ENCODE data around the gene AFF3.

The AFF3 gene

DNA sequence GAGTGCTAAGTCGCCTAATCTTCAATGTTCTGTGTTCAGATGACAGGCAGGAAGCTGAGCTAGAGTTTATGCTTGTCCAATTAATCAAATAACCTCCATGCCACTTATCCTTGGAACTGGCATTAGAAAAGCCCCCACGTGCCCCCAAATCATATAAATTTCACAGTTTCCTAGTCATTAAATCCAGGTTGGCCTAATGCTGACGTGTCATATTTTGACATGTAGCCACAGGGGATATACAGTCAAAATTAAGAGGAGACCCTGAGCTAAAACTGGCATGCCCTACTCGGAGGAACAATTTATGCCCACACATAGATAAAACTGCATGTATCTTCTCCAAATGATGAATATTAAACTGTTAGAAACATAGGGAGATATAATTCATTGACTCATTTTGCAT lies 101.0 kb downstream of the AFF3 start:
- DNase-seq, result no peak

DNA sequence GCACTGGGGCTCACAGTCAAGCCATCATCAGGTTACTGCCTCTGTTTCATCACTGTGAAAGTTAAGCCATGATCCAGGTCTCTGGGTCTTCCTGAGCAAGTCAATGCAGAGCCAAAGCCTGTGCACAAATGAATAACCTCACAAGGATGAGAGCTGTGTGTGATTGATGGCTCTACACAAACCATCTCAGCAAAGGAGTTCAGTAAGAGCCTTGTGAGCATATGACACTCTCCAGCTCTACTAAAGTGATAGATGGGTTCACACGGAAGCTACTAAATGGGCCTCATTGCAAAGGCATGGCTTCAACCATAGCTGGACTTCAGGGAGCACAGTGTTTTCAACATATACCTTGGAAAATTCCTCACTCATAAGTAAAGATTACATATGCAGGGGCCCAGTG lies 101.5 kb downstream of the AFF3 start:
- DNase-seq, result no peak

DNA sequence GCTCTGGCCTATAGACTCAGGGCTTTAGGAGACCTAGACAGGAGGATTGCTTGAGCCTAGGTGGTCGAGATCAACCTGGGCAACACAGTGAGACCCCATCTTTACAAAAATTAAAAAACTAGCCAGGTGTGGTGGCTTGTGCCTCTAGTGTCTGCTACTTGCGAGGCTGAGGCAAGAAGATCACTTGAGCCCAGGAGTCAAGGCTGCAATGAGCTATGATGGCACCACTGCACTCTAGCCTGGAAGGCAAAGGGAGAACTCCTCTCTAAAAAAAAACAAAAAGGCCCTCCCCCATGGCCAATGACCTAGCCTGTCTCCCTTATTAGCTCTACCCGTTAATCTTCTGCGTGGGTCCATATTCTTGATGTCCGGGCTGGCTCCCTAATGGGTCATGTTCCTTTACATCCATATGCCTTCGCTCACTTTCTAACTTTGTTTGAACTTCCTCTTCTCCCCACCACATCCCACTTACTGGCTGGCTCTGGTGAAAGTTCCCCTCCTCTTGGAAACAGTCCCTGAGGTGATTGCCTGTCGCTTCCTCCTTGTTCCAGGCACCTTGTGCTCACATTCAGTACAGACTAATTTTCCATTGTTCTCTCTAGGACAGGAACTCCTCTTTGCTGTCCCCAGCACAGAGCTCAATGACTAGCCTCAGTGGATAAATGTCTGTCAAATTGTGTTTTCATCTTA lies 103.0 kb downstream of the AFF3 start:
- no peak for DNase-seq

DNA sequence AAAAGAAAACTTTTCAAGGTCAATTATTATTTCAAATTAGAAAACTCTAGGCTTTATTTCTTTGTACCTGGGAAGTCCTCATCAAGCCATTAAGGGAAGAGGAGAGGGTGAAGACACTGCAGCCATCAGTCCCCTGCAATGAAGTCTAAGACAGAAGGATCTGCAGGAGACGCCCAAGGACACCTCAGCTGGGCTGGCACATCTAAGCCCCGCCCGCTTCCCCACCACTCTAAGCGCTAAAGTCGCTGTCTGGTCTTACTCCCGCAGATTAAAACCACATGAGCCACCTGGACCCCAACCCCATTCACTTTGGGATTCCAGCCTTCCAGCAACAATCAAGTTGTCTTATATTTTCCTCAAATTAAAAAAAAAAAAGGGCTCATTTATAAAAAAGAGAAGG lies 104.4 kb downstream of the AFF3 start:
- no peak for DNase-seq

DNA sequence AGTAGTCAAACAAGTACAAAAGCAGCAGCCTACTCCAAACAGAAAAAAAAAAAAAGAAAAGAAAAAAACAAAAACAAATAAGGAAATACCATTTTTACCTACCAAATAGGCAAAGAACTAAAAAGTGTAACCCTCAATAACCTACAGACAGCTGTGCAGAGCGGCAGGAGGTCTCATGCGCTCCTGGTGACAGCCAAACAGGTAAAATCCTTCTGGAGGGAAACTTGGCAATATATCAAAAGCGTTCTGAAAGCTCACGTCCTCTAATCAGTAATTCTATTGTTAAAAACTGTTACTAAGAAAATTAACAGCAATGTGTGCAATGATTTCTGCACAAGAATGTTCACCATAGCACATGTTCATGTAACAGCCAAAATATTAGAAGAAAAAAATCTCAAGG lies 105.6 kb downstream of the AFF3 start:
- no peak for DNase-seq

DNA sequence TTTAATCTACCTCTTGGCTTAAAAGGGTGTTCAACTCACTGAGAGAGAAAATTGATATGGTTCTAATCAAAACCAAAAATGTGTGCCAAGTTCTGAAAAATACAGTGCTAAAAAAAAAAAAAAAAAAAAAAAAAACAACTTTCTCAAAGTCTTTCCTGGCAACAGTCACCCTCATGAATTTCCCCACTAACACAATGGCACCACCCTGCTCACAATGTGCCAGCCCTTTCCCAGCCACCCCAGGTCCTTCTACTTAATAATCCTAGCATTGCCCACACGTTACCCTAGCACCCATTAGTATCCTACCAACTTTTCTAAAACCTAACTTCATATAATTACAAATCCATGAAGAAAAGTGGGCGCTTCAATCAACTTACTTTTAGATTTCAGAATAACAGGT lies 106.4 kb downstream of the AFF3 start:
- DNase-seq, result no peak

DNA sequence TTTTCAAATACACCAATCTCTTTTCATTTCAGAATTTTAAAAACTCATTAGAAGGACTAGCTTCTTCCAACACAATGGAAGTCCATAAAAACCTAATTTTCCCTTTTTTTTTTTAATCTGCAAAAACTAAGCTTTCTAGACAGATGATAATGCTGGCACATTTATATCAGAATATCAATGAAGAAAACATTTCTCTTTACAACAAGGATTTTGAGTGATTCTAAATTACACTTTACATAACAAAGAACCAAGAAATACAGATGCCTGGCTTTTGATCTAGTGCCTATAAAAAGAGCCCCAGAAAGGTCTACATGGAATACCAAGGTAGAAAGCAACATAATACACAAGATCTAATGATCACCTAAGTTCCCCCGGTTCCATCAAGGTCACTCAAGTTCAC lies 108.0 kb downstream of the AFF3 start:
- no peak for DNase-seq

DNA sequence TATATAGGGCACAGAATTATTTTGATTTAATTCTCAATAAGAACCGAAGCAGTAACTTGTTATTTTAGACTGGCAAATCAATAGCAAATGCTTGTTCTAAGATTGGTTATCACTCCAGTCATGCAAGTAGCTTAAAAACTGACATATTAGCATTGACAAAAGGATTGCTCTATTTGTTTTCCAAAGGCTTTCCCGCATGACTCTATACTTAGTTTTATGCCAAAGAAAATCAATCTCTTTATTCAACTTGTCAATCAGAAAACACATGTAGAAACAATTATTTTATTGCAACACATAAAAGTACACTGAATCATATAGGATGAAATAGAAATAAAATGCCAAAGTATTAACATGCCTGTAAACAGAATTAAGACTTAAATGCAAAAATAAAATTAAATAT lies 108.4 kb downstream of the AFF3 start:
- DNase-seq, result no peak

DNA sequence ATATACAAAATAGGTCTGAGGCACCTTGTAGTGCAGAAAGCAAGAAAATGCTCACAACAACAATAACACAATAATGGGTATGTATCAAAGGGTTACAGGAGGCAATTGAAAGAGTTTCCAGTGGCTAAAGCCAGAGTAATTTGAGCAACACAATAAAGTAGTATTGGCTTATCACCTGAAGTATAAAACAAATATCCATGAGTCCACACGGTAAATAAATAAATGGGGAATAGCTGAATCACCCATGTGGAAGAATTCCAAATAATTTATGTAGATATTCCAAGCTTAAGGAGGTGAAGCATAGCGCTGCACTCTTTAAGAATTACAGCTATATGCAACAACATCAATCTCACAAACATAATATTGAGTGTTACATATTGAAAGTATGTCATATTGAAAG lies 110.8 kb downstream of the AFF3 start:
- no peak for DNase-seq

DNA sequence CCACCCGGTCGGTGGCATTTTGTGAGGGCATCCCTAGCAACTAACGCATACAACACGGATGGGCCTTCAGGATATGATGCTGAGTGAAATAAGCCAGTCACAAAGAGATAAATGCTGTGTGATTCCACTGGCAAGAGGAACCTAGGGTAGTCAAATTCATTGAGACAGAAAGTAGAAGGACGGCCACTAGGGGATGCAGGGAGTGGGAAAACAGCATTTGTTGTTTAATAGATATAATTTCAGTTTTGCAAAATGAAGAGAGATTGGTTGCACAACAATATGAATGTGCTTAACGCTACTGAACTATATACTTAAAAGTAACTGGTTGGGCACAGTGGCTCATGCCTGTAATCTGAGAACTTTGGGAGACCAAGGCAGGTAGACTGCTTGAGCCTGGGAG lies 112.9 kb downstream of the AFF3 start:
- DNase-seq, result no peak

DNA sequence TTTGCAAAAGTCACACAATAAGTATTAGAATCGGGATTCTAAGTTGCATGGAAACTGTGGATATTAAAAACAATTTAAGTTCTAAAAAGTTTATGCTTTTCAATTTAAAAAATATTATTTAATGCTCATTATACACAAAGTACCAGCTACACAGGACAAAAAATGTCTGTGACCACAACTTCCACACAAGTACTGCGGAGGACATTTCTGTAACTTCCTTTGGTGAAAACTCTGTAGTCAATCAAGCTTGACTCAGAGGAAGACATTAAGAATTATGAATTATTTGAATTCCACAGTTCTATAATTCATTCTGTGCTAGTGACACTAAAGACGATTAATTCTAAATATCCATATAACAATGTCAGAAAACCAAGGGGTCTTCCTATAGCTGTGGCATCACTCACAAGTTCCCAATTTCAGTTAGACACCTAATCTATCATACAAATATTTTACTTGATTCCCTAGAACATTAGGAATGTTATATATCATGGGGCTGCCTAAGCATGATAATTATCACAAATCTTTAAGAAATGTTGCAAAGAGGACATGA lies 120.5 kb downstream of the AFF3 start:
- DNase-seq, result no peak

DNA sequence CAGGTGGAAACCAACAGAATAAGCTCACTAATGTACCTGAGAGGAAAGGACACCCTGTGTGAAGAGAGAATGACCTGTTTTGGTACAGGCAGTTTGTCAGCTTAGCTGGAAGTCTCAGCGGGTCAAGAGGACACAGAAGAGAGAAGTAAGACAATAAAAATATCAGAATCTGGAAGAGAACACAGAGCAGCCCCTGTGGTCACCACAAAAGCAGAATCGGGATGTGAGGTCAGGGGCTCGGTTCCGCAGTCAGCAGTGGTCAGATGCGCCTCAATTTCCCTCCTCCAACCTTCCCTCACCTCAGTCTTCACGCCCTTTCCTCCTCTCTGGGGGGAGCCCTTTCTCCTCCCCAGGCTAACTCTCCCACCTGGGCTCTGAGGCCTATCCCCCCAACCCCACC lies 122.9 kb downstream of the AFF3 start:
- no peak for DNase-seq

DNA sequence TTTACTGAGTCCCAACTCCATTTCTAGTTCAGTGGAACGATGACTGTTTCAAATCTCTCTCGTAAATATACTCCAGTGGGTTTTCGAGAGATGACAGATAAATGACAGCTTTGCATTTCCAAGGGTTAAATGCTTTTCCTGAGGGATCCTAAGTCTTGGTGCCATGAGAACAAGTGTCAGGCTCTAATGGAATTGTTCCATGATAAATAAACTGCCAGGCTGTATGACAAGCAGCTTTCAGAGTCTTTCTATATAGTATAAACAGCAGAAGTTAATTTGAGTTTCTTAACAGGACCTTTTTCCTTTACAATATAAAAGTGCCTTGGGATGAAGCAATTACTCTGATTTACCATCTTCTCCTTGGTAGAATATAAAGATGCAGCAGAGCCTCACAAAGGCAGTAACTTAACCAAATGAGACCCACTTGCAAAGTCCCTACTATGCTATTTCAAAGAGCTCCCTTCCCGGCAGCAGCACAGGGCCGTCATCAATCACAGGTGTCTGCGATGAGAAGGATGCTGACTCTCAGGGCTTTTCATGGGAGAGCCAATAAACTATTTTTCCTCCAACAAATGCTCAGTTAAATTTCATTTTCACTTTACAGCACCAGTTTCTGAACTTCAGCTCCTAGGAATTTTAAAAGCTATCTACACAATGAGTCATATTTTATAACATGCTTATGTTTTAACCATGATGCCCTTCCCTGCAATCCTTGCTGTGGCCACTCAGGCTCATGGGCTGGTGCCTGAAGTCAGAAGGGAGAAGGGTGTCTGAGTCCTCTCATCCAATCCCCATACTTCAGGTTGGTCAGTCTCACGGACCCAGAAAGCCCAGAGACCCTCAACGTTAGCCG lies 123.8 kb downstream of the AFF3 start:
- DNase-seq, result no peak

DNA sequence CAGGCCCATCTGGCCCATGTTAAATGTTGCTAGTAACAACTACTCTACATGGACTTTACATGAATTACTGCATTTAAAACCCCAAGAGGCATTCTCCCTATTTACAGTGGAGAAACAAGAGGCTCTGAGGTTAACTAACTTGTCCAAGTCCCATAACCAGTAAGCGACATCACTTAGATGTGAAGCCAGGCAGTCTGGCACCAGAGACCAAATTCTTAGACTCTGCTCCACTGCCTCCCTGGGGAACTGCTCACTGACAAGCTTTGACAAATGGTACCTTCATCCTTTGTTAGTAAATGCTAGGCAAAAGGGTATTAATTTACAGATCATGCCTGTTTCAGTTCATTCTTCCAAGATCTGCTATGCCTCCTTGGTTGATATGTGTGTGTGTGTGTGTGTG lies 124.8 kb downstream of the AFF3 start:
- DNase-seq, result no peak

DNA sequence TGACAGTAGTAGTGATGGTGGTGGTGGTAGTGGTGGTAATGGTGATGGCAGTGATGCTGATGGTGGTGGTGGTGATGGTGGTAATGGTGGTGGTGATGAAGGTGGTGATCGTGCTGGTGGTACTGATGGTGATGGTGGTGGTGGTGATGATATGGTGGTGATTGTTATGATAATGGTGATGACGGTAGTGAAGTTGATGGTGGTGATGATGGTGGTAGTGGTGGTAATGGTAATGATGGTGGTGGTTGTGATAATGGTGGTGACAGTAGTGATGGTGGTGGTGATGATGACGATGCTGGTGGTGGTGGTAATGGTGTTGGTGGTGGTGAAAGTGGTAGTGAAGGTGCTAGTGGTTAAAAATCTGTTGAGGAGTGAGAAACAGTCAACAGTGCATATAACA lies 125.6 kb downstream of the AFF3 start:
- DNase-seq, result no peak

DNA sequence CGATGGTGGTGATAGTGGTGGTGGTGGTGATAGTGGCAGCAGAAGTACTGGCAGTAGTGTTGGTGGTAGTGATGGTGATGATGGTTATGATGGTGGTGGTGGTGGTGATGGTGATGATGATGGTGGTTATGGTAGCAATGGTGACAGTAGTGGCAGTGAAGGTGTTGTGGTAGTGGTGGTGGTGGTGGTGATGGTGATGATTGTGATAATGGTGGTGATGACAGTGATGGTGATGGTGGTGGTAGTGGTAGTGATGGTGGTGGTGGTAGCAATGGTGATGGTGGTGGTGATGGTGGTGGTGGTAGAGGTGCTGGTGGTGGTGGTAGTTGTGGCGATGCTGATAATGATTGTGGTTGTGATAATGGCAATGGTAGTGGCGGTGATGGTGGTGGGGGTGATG lies 126.5 kb downstream of the AFF3 start:
- no peak for DNase-seq

DNA sequence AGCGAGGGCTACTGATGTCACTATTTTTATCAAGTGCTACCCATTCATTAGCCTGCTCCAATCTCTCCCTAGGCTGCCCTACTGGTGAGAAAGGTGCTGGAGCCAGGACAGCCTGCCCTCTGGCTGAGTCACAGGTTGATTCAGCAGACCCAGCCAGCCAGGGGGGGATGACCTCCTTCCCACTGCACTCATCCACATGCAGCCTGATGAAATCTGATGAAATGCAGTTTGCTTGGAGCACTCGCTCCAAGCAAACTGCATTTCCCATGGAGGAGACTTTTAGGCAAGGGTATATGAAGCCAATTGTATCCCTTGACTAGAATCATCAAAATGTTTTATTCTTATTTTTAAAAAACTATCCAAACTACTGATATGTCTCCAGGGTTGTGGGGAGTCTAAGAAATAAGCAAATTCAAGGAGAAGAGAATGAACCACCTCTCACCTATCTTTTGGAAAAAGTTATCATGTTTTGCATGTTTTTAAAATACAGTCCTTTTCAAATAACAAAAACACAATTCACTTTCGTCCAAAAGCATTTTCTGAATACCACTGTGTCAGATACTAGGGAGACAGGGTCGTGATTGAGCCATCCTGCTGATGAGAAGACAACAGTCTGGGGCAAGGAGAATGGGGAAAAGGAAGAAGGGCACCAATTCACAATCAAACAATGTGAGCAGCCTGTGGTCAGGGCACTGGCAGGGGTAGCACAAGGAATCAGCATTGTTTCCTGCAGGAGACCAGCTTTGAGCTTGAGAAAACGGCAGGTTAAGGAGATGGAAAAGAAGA lies 128.3 kb downstream of the AFF3 start:
- no peak for DNase-seq

DNA sequence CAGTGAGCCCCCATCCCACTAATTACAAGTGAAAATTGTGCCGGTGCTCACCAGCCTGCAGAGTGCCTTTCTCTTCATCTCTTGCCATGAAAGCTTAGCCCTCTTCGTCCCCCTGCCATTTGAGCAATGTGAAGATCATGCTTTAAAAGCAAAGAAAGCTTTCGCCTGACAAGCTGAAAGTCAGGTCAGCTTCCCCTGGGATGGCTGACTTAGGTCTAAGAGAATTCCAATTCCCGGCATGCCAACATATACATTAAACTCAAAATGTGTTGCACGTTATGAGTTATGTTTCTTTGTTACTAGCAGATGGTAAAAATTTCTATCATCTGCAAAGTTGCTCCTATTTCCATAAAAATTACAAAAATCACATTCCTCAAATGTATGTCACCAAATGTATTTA lies 129.8 kb downstream of the AFF3 start:
- DNase-seq, result no peak

DNA sequence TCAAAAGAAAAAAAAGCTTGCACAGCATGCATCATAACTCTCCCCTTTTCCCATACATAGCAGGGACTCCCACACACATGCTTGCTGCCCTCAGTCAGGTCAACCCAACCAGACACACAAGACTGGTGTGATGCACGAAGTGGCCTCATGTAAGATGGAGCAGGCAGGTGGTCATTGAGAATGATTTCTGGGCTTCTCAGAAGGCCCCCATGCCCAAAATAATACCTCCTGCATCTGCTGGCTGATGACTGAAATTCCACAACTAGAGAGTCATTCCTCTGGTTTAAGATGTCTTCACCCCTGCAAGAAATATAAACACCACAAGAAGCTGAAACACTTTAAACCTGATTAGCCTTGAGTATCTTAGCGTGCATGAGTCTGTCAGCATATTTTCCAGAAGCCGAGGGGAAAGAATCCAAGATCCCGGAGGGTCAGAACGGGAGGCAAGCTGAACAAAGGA lies 131.1 kb downstream of the AFF3 start:
- no peak for DNase-seq

DNA sequence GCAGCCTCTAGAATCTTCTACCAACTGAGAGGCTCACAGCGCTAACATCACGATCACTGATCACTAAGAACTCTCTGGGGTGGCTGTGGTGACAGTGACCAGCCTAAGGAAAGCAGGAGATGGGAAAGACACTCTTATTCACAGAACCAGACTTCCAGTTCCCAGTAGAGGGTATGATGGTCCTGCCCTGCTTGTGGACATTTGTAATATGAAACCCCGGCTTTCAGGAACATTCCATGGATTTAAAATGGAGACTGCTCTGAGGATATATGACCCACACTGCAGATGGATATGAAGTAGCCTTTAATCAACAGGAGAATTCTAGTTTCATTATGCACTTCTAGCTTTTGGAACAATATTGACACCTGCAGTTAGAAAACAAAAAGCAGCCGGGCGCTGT lies 131.8 kb downstream of the AFF3 start:
- no peak for DNase-seq

DNA sequence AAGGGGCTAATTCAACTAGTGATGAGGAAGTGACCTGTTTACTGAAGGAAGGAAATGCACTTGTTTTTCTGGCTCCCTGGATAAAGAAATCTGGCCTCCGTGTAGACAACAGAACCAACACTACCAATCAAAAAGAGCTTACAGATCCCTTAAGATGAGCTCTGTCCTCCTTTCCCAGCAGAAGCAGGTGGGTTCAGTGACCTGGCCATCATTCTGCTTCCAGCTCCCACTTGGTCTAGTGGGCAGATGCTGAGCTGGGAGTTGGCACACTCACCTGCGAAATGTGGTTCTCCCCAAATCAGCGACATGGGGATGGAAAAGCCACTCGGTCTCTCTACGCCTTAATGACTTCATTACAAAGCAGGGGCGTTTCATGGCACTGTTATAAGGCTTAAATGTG lies 132.6 kb downstream of the AFF3 start:
- no peak for DNase-seq

DNA sequence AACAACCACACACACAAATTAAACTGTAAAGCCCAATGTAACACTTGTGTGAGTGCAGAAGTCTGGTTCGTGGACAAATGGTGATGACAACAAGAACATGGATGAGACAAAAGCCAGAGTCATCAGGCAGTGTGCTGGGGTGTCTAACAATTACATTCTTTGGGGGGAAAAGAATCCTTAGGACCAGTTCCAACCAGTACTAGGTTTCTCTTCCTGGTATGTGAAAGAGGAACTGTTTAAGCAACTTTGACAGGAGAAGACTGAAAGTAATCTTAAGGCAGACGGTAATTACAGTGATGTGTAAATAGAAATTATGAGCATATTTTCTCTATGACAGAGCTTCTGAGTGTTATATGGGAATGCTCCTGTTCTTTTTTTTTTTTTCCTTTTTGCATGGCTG lies 133.4 kb downstream of the AFF3 start:
- no peak for DNase-seq

DNA sequence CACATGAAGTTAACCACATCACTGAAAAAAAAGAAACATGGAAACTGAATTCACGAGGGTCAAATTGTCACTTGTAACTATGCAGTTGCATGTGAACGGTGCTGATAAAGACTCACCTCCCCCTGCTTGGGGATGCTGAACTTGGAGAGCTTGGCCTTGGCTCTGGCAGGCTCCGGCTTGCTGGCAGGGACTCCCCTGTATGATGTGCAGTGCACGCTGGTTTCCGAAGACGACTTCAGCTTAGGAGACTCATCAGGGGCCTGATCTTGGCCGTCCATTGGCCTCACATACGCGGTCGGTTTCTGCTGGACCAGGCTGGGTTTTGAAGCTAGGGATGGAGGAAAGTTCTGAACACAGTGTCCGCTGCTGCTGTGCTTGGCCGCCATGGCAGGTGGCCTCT lies 135.9 kb downstream of the AFF3 start:
- no peak for DNase-seq

DNA sequence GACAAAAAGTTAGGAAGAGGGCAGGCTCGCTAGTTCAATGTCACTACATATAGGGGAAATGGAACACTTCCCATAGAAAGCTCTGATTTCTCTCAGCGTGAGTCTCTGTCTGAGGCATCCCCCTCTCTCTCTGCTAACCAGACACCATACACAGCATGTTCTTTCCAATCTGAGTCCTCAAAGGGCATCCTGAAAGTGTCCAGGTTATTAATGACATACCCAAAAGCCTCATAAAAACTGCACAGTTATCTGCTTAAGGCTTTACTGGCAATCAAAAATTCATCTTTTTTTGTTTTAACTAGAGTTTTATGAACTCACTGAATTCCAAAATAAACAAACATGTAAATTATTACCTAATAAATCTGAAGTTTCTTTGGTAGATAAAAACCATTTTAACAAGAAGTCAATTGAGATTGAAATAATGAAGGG lies 137.4 kb downstream of the AFF3 start:
- DNase-seq, result no peak
